HG02973 (cell line): ENCODE results near the gene ERBB4.

ENCODE experiments used
- ATAC-seq: cut with Tn5 transposase; IDR thresholded peaks from one replicate; pipeline ENCODE4 v1.9.1; 2021; ENCODE audit warnings: moderate library complexity; ENCODE audit not compliant: unreplicated experiment

Gene ERBB4

GRCh38 chr2:211514049-211514448 is 1024.6 kb downstream of the ERBB4 start:
- no peak for ATAC-seq

GRCh38 chr2:211513446-211513845 is 1025.2 kb downstream of the ERBB4 start:
- no peak for ATAC-seq

- no peak for ATAC-seq
These were observed 1025.8 kb downstream of the ERBB4 start for GRCh38 chr2:211512806-211513205.

DNA sequence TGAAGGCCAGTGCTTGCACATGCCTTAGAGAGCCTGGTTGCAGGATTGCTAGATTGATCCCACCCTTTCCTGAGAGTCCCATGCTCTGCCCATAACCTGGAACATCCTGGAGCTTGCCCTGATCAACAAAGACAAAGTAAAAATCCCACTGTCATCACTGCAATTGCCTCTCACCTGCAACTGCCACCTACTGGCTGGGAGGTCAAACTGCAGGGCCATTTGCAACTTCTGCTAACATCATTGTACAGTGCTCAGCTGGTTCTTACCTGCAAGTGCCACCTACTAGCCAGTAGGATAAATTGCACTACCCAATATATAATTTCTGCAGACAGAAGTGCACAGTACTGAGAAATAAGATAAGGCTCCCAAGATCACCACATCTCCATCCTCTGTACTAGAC is 1034.7 kb downstream of the ERBB4 start:
- no peak for ATAC-seq

DNA sequence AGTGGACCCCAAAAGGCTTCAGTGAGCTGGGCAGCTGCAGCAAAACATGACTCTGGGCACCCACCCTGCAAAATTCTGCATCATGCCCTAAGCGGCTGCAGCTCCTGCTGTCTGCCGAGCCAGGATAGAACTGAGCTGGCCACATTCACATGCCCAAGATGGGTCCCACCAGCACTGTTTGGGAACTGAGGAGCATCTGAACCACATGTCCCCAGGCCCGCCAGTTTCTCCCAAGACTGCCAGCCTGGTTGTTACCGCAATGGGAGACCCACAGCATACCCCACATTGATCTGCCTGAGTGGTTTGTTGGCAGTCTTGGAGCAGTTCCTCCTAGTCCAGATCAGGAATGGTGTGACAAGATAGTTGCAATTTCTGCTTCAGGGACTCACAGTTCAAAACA is 1035.4 kb downstream of the ERBB4 start:
- no peak for ATAC-seq

DNA sequence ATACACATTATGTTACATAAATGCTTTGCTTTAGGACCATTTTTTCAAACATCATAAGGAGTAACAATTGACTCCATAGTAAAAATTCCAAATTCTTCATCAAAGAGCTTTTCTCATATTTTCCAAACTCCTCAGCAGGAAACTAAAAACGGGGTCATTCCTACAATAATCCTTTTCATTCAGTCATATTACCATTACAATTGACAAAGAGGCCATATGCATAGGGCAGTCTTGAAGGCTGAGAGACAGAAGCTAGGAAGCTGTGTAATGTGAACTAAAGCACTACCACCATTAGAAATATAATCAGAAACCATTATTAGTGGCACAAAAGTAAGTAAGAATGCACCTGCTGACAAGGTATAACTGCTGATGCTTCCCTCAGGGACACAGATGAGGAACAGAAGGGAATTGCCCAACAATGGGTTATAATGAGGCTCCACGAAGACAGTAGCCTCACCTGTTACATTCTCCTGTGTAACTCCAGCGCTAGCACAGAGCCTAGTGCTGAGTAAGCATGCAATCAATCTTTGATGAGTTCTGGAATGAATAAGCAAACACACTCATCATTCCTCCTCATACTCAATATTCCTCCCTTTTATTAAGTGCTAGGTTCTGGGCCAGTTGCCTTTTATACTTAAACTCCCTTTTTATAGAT is 1039.9 kb downstream of the ERBB4 start:
- no peak for ATAC-seq

DNA sequence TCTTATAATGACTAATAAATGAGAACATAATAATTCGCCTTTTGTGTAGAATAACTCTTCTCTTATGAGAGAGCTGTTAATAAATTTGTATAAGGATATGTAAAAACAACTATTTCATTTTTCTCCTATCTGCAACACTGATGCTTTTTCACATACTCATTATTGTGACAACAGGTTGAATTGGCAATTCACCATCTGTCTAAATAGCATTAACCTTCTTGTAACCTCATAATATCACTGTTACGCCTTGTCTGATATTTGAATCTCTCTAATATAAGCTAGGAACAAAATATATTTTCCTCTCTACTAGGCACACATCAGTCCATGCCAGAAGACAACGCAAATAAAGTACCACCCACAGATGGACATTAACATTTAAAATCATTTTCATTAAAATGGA is 1043.3 kb downstream of the ERBB4 start:
- ATAC-seq = no peak

DNA sequence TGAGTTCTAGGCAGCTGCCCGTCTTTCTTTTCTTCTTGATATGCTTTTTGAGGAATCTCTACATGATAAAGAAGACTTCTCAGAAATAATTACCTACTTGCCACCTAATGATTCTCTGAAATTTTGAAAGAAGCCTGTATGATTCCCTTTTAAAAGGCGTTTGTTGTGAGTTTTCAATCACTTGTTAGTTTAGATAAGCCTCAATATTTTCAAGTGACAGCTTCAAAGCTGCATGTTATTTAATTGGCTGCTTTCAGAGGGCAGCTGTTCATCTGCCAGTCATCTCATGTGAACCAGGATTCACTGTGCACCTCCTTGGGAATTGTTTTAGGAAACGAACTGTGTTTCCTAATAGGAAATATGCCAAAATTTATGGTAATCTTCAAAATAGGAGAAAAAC is 1044.1 kb downstream of the ERBB4 start:
- no peak for ATAC-seq

DNA sequence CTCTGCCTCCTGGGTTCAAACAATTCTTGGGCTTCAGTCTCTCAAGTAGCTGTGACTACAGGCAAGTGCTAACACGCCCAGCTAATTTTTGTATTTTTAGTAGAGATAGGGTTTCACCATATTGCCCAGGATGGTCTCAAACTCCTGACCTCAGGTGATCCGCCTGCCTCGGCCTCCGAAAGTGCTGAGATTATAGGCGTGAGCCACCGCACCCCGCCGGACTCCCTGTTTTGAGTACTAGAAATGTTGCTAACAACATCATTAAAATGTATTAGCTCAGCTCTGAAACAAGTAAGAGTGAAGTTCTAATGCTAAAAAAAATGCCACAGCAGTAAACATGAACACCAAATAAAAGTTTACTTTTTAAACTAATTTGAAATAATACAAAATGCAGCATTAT is 1044.5 kb downstream of the ERBB4 start:
- no peak for ATAC-seq

DNA sequence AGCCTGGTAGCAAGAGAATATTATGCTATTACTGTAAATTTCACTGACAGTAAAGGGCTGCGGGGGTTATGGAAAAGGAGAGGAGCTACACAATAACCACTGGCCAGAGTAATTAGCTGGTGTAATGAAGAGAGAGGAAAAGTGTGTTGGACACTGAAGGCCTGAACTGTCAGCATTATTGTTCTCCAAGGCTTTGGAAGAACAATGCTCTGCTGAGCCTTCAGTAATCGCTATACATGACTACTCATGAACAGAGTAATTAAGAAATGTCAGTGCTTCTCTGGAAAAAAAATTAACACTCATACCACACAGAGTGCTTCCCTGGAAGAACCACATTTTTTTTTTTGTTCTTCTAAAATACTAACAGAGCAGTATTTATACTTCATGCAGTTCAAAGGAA is 1050.9 kb downstream of the ERBB4 start:
- no peak for ATAC-seq

GRCh38 chr2:211479536-211480150 is 1059.0 kb downstream of the ERBB4 start:
- ATAC-seq = no peak

DNA sequence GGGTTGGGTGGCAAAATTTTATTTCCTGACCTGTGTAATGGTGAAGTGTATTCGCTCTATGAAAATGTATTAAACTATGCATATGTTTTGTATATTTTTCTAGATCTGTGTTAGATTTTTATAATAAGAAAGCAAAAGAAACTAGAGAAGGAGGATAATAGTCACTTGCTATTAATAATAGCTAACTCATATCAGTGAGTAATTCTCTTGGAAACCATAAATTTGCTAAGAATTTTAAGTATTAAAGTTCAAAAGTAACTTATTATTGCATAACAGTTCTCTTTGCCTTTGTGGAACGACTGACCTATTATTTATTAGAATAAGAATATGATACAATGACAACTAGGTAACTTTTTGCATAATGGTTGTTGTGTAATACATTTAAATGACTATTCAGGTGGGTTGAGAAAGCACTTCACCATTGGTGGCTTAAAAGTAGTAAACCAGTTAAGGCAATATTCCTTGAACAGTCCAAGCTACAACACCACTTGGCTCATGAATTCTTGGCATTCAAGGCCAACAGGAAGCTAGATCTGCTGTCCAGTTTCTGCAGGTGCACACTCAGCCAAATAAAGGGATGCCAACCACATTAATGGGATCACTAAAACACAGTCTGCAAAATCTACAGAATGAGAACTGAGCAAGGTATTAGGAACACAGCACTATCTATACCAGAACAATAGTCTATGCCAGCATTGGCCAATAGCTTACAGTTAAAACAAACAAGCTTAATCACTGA is 1060.9 kb downstream of the ERBB4 start:
- ATAC-seq = no peak

DNA sequence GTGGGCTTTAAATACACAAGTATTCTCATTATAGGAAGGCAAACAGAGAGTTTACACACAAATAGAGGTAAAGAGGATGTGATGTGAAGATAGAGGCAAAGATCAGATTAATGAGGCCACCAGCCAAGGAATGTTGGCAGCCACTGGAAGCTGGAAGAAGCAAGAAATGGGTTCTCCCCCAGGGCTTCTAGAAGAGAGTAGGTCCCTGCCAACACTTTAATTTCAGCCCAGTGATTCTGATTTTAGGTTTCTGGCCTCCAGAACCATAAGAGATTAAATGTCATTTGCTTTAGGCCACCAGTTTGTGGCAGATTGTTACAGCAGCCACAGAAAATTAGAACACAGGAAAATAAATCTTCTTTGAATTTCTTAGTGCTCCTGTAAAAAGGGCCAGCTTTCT is 1065.5 kb downstream of the ERBB4 start:
- no peak for ATAC-seq

DNA sequence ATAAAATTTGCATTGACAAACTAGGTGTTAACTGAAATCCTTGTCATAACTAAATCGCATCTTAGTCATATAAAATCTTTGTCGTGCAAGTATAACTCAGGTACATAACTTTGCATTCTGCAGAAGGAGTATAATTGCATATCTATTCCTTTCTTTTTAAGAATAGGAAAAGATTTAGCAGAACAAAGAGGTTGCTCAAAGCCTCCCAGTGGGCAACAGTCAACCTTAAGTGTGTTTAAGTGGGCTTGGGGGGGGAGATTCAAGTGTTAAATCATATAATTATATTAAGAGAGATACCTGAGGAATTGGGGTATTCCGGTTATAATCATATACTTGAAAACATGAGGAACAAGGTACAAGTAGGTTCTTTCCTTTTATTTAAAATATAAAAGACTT is 1068.9 kb downstream of the ERBB4 start:
- ATAC-seq = no peak

DNA sequence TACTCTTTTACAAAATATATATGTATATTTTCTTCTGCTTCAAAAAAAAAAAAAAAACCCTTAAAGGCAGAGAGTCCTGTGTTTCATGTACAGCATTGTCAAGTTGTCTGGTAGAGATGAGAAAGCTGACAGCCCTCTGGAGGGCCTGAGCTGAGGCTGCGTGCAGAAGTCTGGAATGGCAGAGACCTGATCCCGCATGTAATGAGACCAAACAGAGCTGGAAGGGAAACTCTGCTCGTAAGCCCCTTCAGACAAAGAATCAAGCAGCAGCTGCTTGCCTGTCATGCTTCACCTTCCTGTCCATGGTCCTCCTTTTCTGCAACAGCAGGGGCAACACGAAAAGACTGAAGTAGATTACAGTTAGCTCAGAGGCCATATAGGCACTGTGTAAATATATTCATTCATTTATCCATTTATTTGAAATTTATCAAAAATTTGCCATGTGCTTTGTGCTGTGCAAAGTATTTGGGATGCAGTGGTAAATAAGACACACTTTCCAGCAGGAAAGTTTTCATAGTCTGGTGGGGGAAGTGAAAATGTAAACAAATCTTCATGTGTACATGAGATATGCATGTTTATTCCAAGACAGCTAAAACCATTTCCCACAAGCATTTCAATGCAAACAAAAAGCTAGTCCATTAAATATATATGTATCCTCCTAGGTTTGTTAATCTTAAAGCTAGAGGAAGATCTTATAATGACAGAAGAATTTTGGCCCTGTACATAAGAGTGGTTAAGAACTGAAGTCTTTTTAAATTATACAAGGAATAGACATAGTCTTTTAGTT is 1069.5 kb downstream of the ERBB4 start:
- ATAC-seq = no peak

DNA sequence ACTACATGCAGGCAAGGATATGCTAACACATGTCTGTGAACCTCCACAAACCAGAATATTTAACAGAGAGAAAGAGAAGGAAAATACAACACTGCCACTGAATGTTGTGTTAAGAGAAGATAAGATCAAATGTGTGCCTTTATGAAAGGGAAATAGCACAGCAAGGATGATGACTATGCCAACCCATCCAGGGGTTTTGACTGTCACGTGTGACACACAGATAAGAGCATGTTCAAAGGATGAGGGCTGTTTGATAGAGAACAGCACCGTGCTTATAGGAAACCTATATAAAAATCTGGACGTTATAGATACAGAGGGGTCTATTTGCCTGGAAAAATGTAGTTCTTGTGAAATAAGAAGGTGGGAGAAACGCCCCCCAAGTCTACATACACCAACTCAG is 1070.4 kb downstream of the ERBB4 start:
- ATAC-seq = no peak

DNA sequence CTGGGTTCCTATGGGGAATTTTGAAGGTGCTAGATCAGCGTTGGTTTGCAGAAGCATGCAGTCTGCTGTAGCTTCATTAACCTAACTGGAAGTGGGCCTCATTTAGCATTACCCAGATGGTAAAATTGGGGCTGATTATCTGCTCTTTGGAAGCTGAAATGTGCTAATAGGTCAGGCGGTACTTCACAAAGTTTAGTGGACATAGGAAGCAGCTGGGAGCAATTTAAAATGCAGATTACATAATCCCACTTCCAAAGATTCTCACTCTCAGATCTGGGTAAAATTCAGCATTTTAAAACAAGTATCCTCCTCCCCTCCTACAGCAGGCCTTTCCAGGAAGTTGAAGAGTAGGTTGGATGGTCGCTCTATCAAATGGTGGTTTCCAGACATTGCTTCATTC is 1075.2 kb downstream of the ERBB4 start:
- ATAC-seq = no peak

DNA sequence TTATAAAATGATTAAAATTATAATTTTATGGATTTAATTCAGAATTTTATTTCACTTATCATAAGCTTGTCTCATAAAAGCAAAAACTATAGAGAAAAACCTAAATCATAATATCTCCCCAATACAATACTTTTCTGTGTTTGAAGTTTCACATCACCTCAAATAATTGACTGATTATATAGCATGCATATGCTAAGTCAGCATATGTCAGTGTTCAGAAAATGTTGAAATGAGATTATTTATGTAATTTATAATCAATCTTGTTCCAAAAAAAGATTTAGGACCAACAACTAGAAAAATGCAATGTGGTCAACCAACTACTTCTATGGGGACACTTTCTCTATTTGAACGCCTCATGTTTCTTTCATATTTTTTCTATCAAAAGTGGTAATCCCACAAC is 1079.6 kb downstream of the ERBB4 start:
- no peak for ATAC-seq

- ATAC-seq = no peak
These were observed 1081.3 kb downstream of the ERBB4 start for GRCh38 chr2:211457325-211457724.

DNA sequence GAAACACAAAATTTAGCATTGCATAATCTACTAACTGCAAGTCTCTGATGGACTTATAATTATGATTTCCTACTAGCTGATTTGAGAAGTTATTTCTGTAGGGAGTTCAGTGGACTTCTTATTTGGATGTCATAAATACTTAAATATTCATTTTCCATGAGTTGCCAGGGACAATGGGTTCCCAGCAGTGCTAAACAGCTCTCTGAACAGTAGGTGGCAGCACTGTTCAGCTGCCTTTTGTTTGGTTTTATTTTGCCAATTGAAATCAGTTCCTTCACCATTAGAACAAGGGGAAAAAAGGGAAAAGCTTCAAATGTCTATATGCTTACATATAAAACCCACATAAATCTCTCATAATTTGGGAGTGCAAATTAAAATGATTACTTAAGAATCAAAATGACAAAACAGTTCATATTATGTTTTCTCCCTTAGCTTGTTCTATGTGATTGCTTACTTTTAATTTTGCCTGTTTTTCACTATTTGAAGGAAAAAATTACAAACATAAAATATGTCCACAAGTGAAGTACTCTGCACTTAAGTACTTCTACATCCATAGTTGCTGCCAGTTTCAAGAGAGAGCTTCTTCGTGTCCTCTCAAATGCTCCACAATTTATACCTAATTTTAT is 1083.3 kb downstream of the ERBB4 start:
- peak; percentile 82 for ATAC-seq

DNA sequence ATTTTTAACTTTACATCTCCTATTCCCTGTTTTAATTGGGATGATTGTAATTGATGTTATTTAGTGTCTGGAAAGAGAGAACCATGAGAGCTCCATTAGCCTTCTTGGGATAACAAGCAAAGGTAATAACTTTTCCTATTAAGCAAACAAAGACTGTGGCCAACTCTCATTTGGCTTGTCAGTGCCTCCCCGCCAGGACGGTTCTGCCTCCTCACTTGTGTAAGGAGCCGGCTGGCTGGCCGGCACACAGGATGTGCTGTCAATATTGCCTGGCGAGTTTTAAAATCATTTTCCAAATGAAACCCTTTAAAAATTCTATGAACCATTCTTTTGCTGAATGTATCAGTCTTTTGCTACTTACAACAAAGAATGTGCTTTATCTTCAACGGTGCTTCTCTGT is 1083.9 kb downstream of the ERBB4 start:
- no peak for ATAC-seq
